Glomerular endothelial cell (primary cell): ENCODE data around the gene GRIK5. TPM values are rescaled to one million over a fixed set of nuclear protein-coding genes. Genes with fewer than 3 reads are reported as not detected.
"Not testable (repeated sequence)": the region's sequence is repeated elsewhere in the genome, so short reads cannot be mapped to it uniquely, and the experiment has no call there.

Experiments used
- DNase-seq: peaks from one replicate; pipeline ENCODE4 v3.0.0-alpha.2; 2011; ENCODE audit warnings: low read depth, low spot score; ENCODE audit errors: extremely low read depth
- total RNA-seq: library from RNA; depleted of rRNA; stranded (reverse); fragments of >200 nt; gene quantifications from 2 replicates; pipeline ENCODE4 v1.2.3, GENCODE V29; 2015

Gene GRIK5
- total RNA-seq, 1 donor from 2014 or later: 0.23 TPM

DNA sequence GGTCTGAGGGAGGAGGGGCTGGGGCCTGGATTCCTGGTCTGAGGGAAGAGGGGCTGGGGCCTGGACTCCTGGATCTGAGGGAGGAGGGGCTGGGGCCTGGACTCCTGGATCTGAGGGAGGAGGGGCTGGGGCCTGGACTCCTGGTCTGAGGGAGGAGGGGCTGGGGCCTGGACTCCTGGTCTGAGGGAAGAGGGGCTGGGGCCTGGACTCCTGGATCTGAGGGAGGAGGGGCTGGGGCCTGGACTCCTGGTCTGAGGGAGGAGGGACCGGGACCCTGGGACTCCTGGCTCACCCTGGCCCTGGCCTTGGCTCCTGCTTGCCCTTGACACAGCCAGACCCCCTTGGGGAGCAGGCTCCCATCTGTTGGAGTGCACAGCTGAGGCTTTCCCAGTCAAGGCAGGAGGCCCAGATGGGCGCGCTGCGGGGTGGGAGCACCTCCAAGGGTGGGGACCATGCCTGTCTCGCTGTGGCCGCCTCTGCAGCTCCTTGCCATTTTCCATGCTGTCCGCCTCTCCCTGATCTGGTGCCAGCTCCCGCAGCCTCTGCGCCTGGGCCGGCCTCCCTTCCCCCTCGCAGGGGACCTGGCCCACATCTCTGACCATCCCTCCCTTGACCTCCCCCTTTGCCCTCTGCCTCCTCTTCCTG lies 78.0 kb downstream of the GRIK5 start:
- not testable (repeated sequence) for DNase-seq

DNA sequence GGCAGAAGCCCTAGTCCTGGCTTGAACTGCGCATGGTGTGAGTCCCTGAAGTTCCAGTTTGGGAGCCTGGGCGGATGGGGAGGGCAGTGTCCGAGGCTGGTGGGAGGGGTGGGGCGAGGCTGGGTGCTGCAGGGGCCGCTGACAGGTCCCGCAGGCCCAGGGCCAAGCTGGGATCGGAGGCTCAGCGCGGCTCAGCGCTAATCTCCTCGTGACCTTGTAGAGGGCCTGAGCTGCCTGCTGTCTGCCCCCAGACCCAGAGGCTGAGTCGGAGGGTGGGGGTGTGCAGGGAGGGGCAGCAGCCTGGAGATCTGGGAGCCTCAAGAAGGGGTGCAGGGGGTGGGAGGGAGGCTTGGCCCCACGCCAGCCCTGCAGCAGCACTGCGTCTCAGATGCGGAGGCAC lies 79.0 kb downstream of the GRIK5 start:
- DNase-seq: no peak

DNA sequence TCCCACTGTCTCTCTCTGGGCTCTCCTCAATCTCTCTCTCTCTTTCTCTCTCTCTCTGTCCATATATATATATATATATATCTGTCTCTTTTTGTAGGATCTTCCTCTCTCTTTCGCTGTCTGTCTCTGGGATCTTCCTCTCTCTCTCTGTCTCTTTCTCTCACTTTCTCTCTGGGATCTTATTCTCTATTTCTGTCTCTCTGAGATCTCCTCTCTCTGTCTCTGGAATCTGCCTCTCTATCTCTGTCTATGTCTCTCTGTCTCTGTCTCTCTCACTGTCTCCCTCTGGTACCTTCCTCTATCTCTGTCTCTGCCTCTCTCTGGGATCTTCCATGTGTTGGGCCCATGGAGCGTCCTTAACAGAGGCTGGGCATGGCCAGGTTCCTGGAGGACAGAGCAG lies 79.4 kb downstream of the GRIK5 start:
- no peak for DNase-seq

DNA sequence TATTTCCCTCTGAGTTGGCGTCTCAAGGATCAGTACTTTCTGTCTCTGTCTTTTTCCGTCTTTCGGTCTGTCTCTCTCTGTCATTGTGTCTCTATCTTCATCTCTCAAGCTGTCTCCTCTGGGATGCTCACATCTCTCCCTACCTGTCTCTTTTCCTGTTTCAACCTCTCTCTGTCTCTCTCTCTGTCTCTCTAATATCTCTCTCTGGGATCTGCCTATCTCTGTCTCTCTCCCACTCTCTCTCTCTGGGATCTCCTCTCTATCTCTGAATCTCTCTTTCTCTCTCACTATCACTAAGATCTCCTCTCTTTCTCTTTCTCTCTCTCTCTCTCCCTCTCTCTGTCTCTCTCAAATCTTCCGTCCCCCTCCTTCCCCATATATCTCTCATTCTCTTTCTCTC lies 80.0 kb downstream of the GRIK5 start:
- no peak for DNase-seq

DNA sequence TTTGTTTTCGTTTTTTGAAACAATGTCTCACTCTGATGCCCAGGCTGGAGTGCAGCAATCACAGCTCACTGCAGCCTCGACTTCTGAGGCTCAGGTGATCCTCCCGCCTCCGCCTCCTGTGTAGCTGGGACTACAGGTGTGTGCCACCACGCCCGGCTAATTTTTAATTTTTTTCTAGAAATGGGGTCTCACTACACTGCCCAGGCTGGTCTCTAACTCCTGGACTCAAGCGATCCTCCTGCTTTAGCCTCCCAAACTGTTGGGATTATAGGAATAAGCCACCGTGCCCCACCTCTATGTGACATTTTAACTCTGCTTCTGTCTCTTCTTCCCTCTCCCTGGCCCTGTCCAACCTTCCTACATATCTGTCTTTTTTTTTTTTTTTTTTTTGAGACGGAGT lies 81.1 kb downstream of the GRIK5 start:
- no peak for DNase-seq

DNA sequence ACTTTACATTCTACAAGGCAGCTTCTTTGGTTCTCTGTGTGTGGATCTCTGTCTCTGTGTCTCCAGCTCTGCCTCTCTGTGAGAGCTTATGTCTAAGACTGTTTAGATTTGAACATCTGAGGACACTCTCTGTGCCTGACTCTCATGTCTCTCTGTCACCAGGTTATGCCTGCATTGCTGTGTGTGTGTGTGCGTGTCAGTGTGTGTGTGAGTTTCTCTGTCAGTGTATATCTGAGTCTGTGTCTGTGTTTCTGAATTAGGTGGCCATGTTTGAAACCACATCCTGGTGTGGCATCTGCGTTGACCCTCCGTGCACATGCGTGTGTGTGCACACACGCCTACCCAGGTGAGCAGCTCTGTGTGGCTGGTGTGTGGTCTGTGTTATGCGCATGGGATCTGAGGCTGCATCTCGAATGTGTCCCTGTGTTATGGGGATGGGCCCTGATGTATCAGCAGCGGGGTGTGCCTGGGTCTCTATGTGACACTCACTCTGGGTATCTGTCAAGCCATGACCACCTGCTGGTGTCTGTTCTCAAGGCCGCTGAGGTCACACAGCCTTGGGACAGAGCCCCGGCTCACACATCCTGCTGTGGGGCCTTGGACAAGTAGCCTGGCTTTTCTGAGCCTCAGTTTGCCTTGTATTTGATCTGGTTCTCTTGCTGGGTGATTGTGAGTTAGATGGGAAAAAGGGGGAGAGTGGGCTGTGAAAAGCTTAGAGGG lies 82.7 kb downstream of the GRIK5 start:
- DNase-seq: no peak

DNA sequence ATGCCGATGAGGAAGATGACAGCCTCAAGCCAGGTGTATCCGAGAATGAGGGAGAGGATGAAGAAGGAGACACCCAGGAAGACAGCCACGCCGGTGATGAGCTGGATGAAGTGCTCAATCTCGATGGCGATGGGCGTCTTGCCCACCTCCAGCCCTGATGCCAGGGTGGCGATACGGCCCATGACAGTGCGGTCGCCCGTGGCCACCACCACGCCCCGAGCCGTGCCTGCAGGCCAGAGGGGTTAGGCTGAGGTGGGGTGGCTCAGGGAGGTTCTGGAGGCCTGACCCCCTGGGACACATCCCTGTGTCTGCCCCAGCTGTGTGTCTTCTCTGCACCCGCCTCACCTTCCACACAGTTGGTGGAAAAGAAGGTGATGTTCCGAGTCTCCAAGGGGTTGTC lies 85.0 kb downstream of the GRIK5 start:
- DNase-seq: no peak

DNA sequence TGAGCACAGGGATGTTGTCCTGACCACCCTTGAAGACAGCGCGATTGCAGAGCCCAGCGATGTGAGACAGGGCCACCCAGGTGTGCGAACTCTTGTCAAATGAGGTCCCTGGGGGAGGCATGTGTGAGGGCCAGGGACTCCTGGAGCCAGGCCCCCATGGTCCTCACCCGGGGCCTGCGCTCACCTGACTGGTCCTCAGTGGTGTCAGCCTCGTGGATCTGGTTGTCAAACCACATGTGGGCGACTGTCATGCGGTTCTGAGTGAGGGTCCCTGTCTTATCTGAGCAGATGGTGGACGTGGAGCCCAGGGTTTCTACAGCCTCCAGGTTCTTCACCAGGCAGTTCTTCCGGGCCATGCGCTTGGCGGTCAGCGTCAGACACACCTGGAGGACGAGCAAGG lies 88.3 kb downstream of the GRIK5 start:
- no peak for DNase-seq

DNA sequence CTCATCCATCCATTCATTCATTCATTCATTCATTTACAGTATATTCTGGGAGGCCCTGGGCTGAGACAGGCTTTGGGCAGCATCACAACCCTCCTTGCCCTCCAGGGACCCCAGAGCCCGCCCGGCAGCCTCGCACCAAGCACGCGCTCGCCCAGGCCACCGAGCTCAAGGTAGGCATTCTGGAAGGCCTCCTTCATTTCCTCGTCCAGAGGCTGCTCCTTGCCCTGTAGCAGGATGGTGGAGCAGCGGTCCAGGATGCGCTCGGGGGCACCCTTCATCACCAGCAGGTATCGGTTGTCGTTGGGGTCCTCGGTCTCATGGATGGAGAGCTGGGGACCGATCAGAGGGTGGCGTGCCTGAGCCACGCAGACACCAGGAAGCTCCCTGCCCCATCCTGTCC lies 91.5 kb downstream of the GRIK5 start:
- DNase-seq: no peak

DNA sequence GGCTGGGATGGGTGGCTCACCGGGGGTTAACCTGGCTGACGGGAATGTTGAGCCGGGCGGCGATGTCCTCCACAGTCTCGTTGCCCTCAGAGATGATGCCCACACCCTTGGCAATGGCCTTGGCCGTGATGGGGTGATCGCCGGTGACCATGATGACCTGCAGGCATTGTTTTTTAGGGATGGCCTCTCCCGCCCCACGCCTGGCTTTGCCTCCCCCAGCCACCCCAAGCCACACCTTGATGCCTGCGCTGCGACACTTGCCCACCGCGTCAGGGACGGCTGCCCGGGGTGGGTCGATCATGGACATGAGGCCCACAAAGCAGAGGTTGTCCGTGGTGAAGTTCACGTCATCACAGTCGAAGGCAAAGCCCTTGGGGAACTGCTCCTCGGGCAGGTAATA lies 92.1 kb downstream of the GRIK5 start:
- DNase-seq: no peak

DNA sequence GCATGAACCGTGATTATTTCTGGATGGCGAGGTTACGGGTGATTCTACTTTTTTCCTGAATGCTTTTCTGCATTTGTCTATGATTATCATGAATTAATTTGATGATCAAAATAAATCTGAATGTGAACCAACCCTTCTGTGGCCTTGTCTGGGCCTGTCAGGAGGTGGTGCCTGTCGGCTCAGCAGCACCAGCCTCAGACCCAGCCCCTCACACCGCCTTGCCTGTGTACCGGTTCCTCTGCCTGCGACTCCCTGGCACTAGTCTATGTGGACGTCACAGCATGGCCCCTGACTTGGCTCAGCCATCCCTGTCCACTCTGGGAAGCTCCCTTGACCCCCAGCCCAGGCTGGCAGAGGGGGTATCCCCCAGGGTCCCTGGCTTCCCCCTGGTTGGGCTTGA lies 95.4 kb downstream of the GRIK5 start:
- DNase-seq: no peak

DNA sequence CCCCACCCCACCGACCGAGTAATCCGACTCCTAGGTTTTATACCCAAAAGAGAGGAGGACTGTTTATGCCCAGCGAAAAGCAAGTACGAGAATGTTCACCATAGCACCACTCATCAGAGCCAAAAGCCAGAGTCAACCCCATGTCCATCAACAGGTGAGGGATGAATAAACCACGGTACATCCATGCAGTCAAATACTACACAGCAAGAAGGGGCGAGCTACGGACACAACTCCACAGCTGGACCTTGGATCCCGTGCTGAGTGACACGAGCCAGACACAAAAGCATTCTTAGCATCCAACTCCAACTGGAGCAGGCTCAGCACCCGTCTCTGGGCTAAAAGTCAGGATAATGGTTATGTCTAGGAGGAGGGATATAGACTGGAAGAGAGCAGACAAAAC lies 98.6 kb downstream of the GRIK5 start:
- no peak for DNase-seq

DNA sequence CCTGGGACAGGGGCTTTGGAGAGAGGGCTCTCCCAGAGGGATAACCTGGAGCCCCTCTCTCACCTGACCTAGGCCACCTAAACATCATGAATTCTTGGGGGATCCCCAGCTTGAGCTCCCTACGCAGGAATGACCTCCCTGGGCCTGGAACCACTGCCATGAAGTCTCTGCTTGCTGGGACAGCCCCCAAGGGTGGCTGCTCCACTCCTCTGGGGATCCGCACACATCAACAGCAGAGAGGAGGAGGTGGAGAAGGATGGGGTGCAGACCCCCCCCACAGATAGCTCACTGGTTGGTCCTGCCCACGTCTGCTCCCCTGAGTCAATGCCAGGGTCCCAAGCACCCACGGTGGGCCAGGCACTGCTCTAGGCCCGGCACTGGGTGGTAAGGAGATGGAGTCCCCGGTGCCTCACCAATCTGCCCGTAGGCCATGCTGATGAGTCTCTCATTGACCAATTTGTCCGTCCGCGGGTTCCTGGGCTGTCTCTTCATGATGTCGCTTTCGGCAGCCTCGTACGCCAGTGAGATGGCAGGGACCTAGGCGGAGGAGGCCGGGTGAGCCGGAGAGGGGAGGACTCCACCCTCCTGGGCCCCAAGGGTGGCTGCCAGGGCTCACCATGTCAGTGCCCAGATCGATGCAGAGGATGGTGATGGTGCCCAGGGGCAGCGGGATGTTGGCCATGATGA lies 100.1 kb downstream of the GRIK5 start:
- no peak for DNase-seq

DNA sequence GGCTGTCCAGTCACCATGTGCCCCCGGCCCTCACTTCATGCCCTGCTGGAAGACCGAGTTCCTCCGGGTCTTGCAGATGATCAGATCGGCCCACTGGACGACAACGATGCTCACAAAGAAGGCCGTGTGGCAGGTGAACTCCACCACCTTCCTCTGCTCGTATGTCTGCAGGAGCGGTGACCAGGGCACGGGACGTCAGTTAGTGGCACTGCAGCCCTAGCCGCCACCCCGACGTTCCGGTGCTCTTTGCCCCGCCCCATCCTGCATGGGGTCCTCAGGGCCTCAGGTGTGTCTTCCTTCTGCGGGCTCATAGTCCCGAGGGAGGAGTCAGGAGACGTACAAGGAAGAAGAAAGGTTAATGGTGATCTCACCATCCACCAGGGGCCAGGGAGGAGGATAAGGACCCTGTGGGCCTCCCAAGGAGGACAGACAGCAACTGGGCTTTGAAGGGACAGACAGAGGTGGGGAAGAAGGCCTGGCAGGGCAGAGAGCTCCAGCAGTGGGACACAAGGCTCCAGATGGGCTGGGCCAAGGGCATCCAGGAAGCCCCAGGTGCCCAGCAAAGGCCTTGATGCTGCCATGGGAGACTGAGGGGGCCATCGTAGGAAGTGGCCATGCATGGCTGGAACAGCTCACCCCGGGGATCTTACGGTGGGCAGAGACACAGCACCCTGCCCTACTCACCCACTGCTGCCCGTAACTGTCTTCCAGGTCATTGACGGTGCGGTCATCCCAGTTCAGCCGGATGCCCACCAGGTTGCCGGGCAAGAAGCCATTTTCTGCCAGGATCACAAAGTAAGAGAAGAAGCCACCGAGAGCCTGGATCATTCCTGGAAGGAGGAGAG lies 101.0 kb downstream of the GRIK5 start:
- no peak for DNase-seq

DNA sequence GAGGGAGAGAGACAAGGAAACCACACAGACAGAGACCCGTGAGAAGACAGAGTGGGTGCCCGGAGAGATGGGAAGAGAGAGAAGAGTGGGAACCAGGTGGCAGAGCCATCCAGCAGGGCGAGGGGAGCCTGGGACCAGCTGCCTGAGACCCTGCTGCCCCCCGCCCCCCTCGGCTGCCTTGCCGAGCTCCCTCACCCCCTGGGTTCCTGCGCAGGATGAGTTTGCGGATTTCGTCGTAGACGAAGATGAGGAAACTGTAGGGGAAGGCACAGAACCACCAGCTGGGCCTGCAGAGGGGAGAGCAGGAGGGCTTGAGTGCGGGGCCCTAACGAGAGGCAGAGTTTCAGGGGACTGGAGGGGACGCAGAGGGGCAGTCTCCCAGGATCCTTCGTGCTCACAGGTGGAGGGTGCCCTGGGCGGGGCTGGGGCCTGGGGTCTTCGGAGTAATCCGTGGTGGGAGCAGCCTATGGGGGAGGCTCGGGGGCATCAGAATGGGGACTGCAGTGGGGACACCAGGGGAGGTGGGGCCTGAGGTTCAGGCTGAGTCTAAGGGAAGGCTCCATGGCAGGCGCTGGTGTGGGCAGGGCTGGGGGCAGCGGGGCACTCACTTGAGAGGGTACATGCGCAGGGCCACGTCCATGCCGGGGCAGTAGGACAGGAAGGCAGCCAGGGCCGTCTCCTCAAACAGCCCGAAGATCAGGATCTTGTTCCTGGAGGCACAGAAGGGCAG lies 102.8 kb downstream of the GRIK5 start:
- no peak for DNase-seq

DNA sequence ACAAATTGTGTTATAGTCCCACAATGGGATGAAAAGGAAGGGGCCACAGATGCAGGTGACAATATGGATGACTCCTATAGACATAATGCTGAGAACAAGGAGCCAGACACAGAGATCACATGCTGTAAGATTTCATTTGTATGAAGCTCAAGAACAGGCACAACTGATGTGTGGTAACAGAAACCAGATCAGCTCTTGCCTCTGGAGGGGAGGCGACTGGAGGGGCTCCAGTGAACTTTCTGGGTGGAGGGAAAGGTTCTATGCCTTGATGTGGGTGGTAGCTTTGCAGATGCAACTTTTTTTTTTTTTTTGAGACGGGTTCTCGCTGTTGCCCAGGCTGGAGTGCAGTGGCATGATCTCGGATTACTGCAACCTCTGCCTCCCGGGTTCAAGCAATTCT lies 104.9 kb downstream of the GRIK5 start:
- DNase-seq: no peak

DNA sequence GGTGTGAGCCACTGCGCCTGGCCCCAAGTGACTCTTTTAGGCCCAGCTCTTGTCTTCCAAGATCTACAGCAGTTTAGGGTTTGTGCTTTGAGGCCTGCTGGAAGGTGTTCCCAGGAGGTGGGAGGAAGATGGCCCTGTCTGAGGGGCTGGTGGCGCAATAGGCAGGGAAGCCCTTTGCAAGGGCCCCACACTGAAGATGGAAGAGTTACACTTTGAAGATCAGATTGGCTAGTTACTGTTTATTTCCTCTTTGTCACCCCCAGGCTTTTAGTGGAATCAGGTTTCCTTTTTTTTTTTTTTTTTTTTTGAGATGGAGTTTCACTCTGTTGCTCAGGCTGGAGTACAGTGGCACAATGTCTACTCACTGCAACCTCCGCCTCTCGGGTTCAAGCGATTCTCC lies 109.0 kb downstream of the GRIK5 start:
- DNase-seq: no peak

DNA sequence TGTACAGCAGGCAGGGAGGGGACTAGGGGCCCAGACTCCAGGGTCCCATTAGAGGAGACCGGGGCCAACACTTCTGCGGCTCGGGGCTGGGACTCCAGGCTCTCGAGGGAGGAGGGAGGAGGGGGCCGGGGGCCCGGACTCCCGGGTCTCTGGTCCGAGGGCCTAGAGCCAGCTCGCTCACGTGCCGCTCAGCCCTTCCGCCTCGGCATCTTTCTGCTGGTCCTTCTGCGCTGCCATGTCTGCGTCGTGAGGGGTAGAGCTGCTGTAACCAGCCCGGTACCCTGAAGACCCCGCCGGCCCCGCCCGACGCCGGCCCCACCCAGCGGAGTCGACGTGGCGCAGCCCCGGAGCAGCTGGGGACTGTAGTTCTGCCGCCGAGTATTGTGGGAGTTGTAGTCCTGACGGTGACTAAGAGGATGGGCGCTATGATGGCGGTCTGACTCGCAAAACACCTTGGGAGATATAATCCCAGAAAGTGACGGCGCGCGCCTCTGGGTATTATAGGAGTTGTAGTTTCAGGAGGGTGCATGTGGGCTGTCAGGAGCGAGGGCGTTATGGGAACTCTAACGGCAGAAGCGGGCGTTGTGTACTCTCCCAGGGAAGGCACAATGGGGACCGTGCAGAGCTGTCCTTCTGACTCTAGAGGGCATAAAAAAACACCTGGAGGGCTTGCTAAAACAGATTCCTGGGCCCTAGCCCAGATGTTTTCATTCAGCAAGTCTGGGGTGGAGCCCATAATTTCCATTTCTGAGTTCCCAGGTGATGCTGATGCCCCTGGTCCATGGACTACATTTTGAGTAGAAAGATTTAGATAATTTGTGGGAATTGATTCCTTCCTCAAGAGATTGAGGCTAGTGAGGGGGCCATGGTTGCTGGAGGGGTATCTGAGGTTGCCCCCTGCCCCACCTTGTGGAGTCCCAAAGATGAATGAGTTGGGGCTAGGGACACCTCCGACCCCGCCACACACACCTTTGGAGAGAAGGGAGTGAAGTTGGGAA lies 110.7 kb downstream of the GRIK5 start, which contains the start of gene RABAC1:
Gene RABAC1, minus strand, starts transcription at position 266 of the 998 bp plus-strand sequence. Its CDS starts 29 bp downstream, at position 237.
- no peak for DNase-seq

DNA sequence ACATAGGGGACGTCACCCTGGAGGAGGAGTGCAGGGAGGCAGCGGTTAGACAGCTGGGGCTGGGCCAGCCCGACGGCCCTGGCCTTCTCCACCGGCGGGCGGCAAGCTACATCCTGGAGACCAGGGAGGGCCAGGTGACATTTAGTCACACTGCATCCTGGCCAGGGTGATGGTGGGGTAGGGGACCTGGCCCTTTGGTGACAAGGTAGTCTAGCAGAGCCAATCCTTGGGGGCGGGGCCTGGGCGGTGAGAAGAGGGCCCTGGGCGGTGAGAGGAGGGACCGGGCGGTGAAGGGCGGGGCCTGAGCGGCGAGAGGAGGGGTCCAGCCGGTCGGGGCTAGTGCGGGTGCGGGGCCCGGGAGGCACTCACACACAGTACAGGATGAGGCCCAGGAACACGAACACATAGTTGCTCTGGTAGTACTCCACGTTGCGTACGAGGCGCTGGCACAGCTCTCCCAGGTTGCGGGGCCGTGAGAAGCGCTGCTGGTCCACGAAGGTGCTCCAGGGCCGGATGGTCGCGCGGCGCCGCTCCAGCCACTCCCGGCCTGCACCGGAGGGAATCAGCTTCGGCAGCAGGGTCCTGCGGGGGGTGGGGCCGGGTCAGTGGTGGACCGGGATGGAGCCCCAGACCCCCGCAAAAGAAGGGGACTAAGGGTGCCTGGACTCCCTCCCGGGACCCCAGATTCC lies 111.5 kb downstream of the GRIK5 start:
- DNase-seq: no peak
